HG02840 (cell line): ENCODE data around the gene TCF25.
"Not testable (repeated sequence)": the region's sequence is repeated elsewhere in the genome, so short reads cannot be mapped to it uniquely, and the experiment has no call there.

Experiments used
- ATAC-seq: cut with Tn5 transposase; IDR thresholded peaks from one replicate; pipeline ENCODE4 v1.9.1; 2021; ENCODE audit warnings: mild to moderate bottlenecking, moderate library complexity, moderate number of reproducible peaks; ENCODE audit not compliant: unreplicated experiment, low FRiP score

Gene TCF25

GRCh38 chr16:89871895-89872294 lies 1.5 kb upstream of the TCF25 start:
- ATAC-seq = no peak

- peak; percentile 60 for ATAC-seq
Observed at GRCh38 chr16:89873972-89874689, 739 bp downstream of the TCF25 start.

GRCh38 chr16:89879123-89879522 lies 5.7 kb downstream of the TCF25 start:
- not testable (repeated sequence) for ATAC-seq

GRCh38 chr16:89880477-89881367 lies 7.3 kb downstream of the TCF25 start:
- no peak for ATAC-seq

GRCh38 chr16:89881368-89881730 lies 8.0 kb downstream of the TCF25 start:
- no peak for ATAC-seq

GRCh38 chr16:89883346-89884040 lies 10.1 kb downstream of the TCF25 start:
- ATAC-seq = no peak

- no peak for ATAC-seq
Observed at GRCh38 chr16:89884041-89884421, 10.6 kb downstream of the TCF25 start.

GRCh38 chr16:89887243-89887642 lies 13.9 kb downstream of the TCF25 start:
- no peak for ATAC-seq

GRCh38 chr16:89890200-89890599 lies 16.8 kb downstream of the TCF25 start:
- ATAC-seq = no peak

- ATAC-seq = no peak
Observed at GRCh38 chr16:89890886-89891657, 17.7 kb downstream of the TCF25 start.

GRCh38 chr16:89892055-89892630 lies 18.8 kb downstream of the TCF25 start:
- no peak for ATAC-seq

- ATAC-seq = no peak
Observed at GRCh38 chr16:89892635-89893034, 19.2 kb downstream of the TCF25 start.

- ATAC-seq = no peak
Observed at GRCh38 chr16:89893642-89894548, 20.5 kb downstream of the TCF25 start.

- ATAC-seq = no peak
Observed at GRCh38 chr16:89895482-89896250, 22.3 kb downstream of the TCF25 start.

GRCh38 chr16:89897204-89897603 lies 23.8 kb downstream of the TCF25 start:
- no peak for ATAC-seq

GRCh38 chr16:89898201-89898967 lies 25.0 kb downstream of the TCF25 start:
- no peak for ATAC-seq

GRCh38 chr16:89899879-89900481 lies 26.6 kb downstream of the TCF25 start:
- no peak for ATAC-seq
